Activated CD4-positive, alpha-beta memory T cell treated with anti-CD3 and anti-CD28 coated beads for 36 hours (primary cell): ENCODE measurements around the gene CATSPERD. TPM values are rescaled to one million over a fixed set of nuclear protein-coding genes. Genes with fewer than 3 reads are reported as not detected.

Experiments
- CTCF ChIA-PET: fragments of 350-600 bp; sonication (Branson Sonifier 250); formaldehyde crosslinking; loops from one replicate; lab custom pipeline; 2021; ENCODE audit warnings: antibody characterized with exemption, inconsistent platforms; lab: Charles Lee
- POLR2A ChIA-PET: fragments of 350-600 bp; sonication (Branson Sonifier 250); formaldehyde crosslinking; loops from one replicate; lab custom pipeline; 2021; ENCODE audit warnings: antibody characterized with exemption; lab: Charles Lee
- DNase-seq: peaks from one replicate; pipeline ENCODE4 v3.0.0-alpha.2; 2020
- H3K27ac Mint-ChIP-seq: one replicate; pipeline ENCODE4 v1.8.0; 2021; ENCODE audit warnings: mixed read lengths
- H3K27me3 Mint-ChIP-seq: one replicate; pipeline ENCODE4 v1.8.0; 2021; ENCODE audit warnings: mixed read lengths
- H3K36me3 Mint-ChIP-seq: one replicate; pipeline ENCODE4 v1.8.0; 2021; ENCODE audit warnings: mixed read lengths
- H3K4me1 Mint-ChIP-seq: one replicate; pipeline ENCODE4 v1.8.0; 2021; ENCODE audit warnings: low read depth, mixed read lengths
- H3K4me3 Mint-ChIP-seq: one replicate; pipeline ENCODE4 v1.8.0; 2021; ENCODE audit warnings: mild to moderate bottlenecking, mixed read lengths
- H3K9me3 Mint-ChIP-seq: one replicate; pipeline ENCODE4 v1.8.0; 2021; ENCODE audit warnings: mixed read lengths
- intact Hi-C: fragments of 100-400 bp; cut with micrococcal nuclease; formaldehyde crosslinking; loops from one replicate; pipeline ENCODE4 v1.15.1; 2023
- total RNA-seq, 2 experiments: library from RNA; stranded (reverse); gene quantifications; one replicate each; pipeline ENCODE4 v1.2.3, GENCODE V29; 2021

Gene CATSPERD
- total RNA-seq = not detected

GRCh38 chr19:5719961-5720790 lies at the start of gene CATSPERD, which contains the start of gene LONP1:
CATSPERD (plus strand) TSS chr19:5720637; CDS start chr19:5720738, 101 bp downstream.
LONP1 (minus strand) TSS chr19:5720146; CDS start chr19:5720132, 14 bp downstream.
- H3K27ac Mint-ChIP-seq = peak within 1 kb of the TSS; percentile 99
- peaks cover 29% of the 10 kb centered on the region for H3K36me3 Mint-ChIP-seq
- H3K4me3 Mint-ChIP-seq = peak within 1 kb of the TSS; percentile 95
- DNase-seq = peak; percentile 99
- peaks cover 30% of the 10 kb centered on the region for H3K4me1 Mint-ChIP-seq
- intact Hi-C loops = loop anchor here (1.0 to 2.0 kb wide), 6 partner anchors 34 to 479 kb away; partner anchors contain the start of genes HSD11B1L, MICOS13 and SAFB
- POLR2A ChIA-PET = interaction anchor here (0.6 to 4.7 kb wide), 10 partner anchors 20 to 184 kb away, joined by 3 to 70 read pairs (median 6); partner anchors contain the start of genes DUS3L, RPL36, SAFB and SAFB2
- H3K27me3 Mint-ChIP-seq = no peaks in the 10 kb centered on the region
- H3K9me3 Mint-ChIP-seq = no peaks in the 10 kb centered on the region
- CTCF ChIA-PET = interaction anchor here (0.6 to 6.1 kb wide), 5 partner anchors 20 to 97 kb away, joined by 3 to 103 read pairs (median 4); partner anchors contain the start of genes NRTN, RPL36 and SAFB

- ChIA-PET CTCF (no interaction called here), POLR2A (interaction anchor here (1.0 kb wide), 1 partner anchor 8 kb away, joined by 3 read pairs; the partner anchor contains the start of gene MICOS13)
- intact Hi-C loops = no loop called here
- H3K9me3 Mint-ChIP-seq = no peaks in the 10 kb centered on the region
- H3K27ac Mint-ChIP-seq = no peak overlapping the region
- no peaks in the 10 kb centered on the region for H3K27me3 Mint-ChIP-seq
- no peak overlapping the region for H3K4me3 Mint-ChIP-seq
- H3K4me1 Mint-ChIP-seq = no peaks in the 10 kb centered on the region
- peaks cover 21% of the 10 kb centered on the region for H3K36me3 Mint-ChIP-seq
- no peak for DNase-seq
Measured at GRCh38 chr19:5671600-5671999, 48.8 kb upstream of the CATSPERD start.

- Mint-ChIP-seq H3K4me1 (no peaks in the 10 kb centered on the region), H3K4me3 (no peak overlapping the region), H3K9me3 (no peaks in the 10 kb centered on the region), H3K27me3 (no peaks in the 10 kb centered on the region), H3K36me3 (peaks cover 13% of the 10 kb centered on the region), H3K27ac (no peak overlapping the region)
- intact Hi-C loops = no loop called here
- ChIA-PET POLR2A (no interaction called here), CTCF (no interaction called here)
- no peak for DNase-seq
Measured at GRCh38 chr19:5672708-5673459, 47.6 kb upstream of the CATSPERD start.

DNA sequence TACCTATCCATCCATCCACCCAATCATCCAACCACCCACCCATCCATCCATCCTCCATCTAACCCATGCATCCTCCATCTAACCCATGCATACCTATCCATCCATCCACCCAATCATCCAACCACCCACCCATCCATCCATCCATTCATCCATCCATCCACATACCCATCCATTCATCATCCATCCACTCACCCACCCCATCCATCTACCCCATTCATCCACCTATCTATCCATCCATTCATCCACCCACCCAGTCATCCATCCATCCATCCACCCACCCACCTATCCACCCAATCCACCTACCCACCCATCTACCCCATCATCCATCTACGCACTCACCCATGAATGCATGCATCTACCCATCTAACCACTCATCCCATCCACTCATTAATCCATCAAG lies 46.7 kb upstream of the CATSPERD start:
- Mint-ChIP-seq H3K27ac (no peak overlapping the region), H3K4me3 (no peak overlapping the region), H3K9me3 (no peaks in the 10 kb centered on the region), H3K4me1 (no peaks in the 10 kb centered on the region), H3K36me3 (peaks cover 11% of the 10 kb centered on the region), H3K27me3 (no peaks in the 10 kb centered on the region)
- intact Hi-C loops = no loop called here
- DNase-seq = no peak
- POLR2A ChIA-PET = no interaction called here
- CTCF ChIA-PET = no interaction called here

DNA sequence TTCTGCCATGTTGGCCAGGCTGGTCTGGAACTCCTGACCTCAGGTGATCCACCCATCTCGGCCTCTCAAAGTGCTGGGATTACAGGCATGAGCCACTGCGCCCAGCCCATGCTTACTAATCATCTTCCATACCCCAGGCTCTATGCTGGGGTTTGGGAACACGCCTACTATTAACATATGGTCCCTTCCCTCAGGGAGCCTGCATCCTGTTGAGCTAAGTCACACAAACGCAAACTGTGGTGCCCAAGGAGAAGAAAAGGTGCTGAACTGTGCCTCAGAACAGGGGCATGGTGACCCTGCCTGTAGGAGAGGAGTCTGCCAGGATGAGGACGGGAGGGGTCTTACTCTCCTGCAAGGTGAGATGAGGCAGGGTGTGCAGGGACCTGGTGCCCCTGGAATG lies 45.7 kb upstream of the CATSPERD start:
- H3K9me3 Mint-ChIP-seq = no peaks in the 10 kb centered on the region
- H3K4me1 Mint-ChIP-seq = peaks cover 7% of the 10 kb centered on the region
- no peak overlapping the region for H3K27ac Mint-ChIP-seq
- ChIA-PET CTCF (interaction anchor here (1.7 kb wide), 1 partner anchor 13 kb away, joined by 6 read pairs; no protein-coding TSS in a partner anchor), POLR2A (no interaction called here)
- H3K36me3 Mint-ChIP-seq = peaks cover 5% of the 10 kb centered on the region
- no peak overlapping the region for H3K4me3 Mint-ChIP-seq
- H3K27me3 Mint-ChIP-seq = no peaks in the 10 kb centered on the region
- intact Hi-C loops = no loop called here
- DNase-seq = no peak

DNA sequence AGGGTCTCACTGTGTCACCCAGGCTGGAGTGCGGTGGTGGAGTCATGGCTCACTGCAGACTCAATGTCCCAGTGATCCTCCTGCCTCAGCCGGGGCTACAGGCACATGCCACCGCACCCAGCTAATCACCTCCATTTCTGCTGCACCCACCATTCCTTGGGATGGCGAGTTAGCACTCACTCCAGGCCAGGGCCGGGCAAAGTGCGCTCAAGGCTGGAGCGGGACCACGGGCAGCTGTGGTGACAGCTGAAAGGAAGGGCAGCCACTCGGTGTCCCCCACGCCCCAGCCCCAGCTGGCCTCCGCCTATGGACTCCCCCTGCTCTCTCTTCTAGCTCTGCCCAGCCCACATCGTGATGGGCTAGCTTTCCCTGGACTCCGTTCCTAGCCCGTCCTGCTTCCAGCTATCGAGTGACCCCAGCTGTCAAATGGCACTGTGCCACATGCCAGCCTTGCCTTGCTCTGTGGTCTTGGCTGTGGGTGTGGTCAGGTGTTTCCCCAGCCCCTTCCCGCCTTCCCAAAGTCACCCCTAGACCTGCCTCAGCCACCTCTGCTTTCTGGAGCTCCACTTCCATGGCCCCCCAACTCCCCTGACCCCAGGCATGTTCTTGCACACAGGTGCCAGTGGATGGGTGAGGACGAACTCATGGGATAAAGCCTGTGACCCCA lies 44.2 kb upstream of the CATSPERD start:
- no peaks in the 10 kb centered on the region for H3K27me3 Mint-ChIP-seq
- DNase-seq = no peak
- intact Hi-C loops = no loop called here
- ChIA-PET CTCF (interaction anchor here (0.6 to 2.7 kb wide), 3 partner anchors 11 to 286 kb away, joined by 3 to 8 read pairs (median 6); partner anchors contain the start of gene RPL36), POLR2A (no interaction called here)
- H3K4me3 Mint-ChIP-seq = no peak overlapping the region
- no peak overlapping the region for H3K27ac Mint-ChIP-seq
- H3K9me3 Mint-ChIP-seq = no peaks in the 10 kb centered on the region
- H3K36me3 Mint-ChIP-seq = peaks cover 5% of the 10 kb centered on the region
- H3K4me1 Mint-ChIP-seq = peaks cover 7% of the 10 kb centered on the region

DNA sequence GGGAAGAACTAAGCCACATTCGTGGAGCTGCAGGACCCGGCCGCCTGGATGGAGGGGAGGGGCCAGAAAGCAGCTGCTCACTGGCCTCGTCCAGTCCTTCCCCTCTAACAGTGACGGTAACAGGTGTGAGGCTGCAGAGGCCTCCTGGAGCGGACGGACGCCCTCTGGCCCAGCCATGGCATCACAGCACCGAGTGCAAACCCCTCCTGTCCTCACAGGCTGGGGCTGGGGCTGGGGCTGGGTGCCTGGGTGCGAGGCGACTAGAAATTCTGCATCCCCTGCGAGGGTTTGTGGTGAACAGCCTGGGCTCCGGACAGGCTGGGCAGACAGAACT lies 43.7 kb upstream of the CATSPERD start:
- POLR2A ChIA-PET = no interaction called here
- intact Hi-C loops = no loop called here
- Mint-ChIP-seq H3K4me3 (no peak overlapping the region), H3K9me3 (no peaks in the 10 kb centered on the region), H3K36me3 (peaks cover 5% of the 10 kb centered on the region), H3K4me1 (peaks cover 12% of the 10 kb centered on the region), H3K27me3 (no peaks in the 10 kb centered on the region), H3K27ac (no peak overlapping the region)
- CTCF ChIA-PET = interaction anchor here (0.6 to 2.7 kb wide), 3 partner anchors 11 to 287 kb away, joined by 3 to 8 read pairs (median 6); partner anchors contain the start of gene RPL36
- no peak for DNase-seq

GRCh38 chr19:5677136-5677535 lies 43.3 kb upstream of the CATSPERD start:
- Mint-ChIP-seq H3K36me3 (peaks cover 5% of the 10 kb centered on the region), H3K4me3 (no peak overlapping the region), H3K9me3 (no peaks in the 10 kb centered on the region), H3K4me1 (peaks cover 16% of the 10 kb centered on the region), H3K27me3 (no peaks in the 10 kb centered on the region), H3K27ac (no peak overlapping the region)
- ChIA-PET CTCF (interaction anchor here (0.9 to 2.7 kb wide), 2 partner anchors 10 to 13 kb away, joined by 3 to 8 read pairs; partner anchors contain the start of gene RPL36), POLR2A (no interaction called here)
- no peak for DNase-seq
- intact Hi-C loops = no loop called here

DNA sequence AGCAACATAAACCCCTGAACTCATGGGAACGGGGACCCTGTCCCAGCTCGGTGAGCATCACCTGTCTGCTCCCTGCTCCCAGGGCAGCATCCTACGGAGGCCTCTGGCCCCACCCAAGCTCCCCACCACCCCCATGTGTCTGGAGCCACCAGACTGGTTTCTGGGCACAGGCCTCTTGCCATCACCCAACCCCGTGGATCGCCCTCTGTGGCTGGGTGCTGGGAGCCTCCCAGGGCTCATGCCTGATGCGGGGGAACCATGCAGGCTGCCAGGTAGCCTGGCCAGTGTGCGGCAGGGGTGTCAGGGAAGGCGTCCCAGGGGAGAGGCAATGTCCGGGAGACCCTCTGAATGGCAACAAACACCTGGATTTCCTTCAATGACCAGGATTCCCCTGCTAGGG lies 42.9 kb upstream of the CATSPERD start:
- H3K36me3 Mint-ChIP-seq = peaks cover 5% of the 10 kb centered on the region
- CTCF ChIA-PET = interaction anchor here (0.9 to 2.7 kb wide), 2 partner anchors 9 to 12 kb away, joined by 3 to 8 read pairs; partner anchors contain the start of gene RPL36
- no peaks in the 10 kb centered on the region for H3K27me3 Mint-ChIP-seq
- POLR2A ChIA-PET = no interaction called here
- H3K9me3 Mint-ChIP-seq = no peaks in the 10 kb centered on the region
- no peak for DNase-seq
- intact Hi-C loops = no loop called here
- H3K27ac Mint-ChIP-seq = no peak overlapping the region
- peaks cover 17% of the 10 kb centered on the region for H3K4me1 Mint-ChIP-seq
- H3K4me3 Mint-ChIP-seq = no peak overlapping the region

GRCh38 chr19:5678071-5678718 lies 42.2 kb upstream of the CATSPERD start:
- Mint-ChIP-seq H3K4me3 (no peak overlapping the region), H3K27ac (no peak overlapping the region), H3K9me3 (no peaks in the 10 kb centered on the region), H3K4me1 (peaks cover 17% of the 10 kb centered on the region), H3K27me3 (no peaks in the 10 kb centered on the region), H3K36me3 (peaks cover under 1% of the 10 kb centered on the region)
- no peak for DNase-seq
- intact Hi-C loops = no loop called here
- ChIA-PET CTCF (interaction anchor here (0.9 kb wide), 1 partner anchor 9 kb away, joined by 3 read pairs; no protein-coding TSS in a partner anchor), POLR2A (no interaction called here)
